Measurements from ENCODE around the gene TNS1. TPM values are rescaled to one million over a fixed set of nuclear protein-coding genes. Genes with fewer than 3 reads are reported as not detected.

Gene TNS1
- total RNA-seq, 4 donors from 2014 or later, result 23.1 to 156 (median 81.1) TPM

GRCh38 chr2:217848351-217848957 lies 154.3 kb downstream of the TNS1 start:
- Histone ChIP-seq H3K9me3 (no peaks in the 10 kb centered on the region), H3K27ac (no peak overlapping the region), H3K36me3 (peaks cover 0 to 23% (median 0%) of the 10 kb centered on the region in 3 donors), H3K4me3 (no peak overlapping the region), H3K4me1 (peaks cover 0 to 34% (median 0%) of the 10 kb centered on the region in 4 donors), H3K27me3 (no peaks in the 10 kb centered on the region)
- TF ChIP-seq POLR2A (IDR thresholded peaks at IDR 0.05) (no peak), CTCF (IDR thresholded peaks at IDR 0.05) (no peak)
- DNase-seq, result peak in 1 of 3 donors; percentile 34

- H3K4me1 ChIP-seq, result peaks cover 0 to 27% (median 0%) of the 10 kb centered on the region in 4 donors
- TF ChIP-seq POLR2A (IDR thresholded peaks at IDR 0.05) (no peak), CTCF (IDR thresholded peaks at IDR 0.05) (no peak)
- peak overlapping the region in 1 of 4 donors; percentile 9 for H3K27ac ChIP-seq
- no peaks in the 10 kb centered on the region for H3K9me3 ChIP-seq
- no peaks in the 10 kb centered on the region for H3K27me3 ChIP-seq
- peaks cover 0 to 23% (median 0%) of the 10 kb centered on the region in 3 donors for H3K36me3 ChIP-seq
- DNase-seq, result peak in 1 of 3 donors; percentile 24
- no peak overlapping the region for H3K4me3 ChIP-seq
These were observed 155.0 kb downstream of the TNS1 start for GRCh38 chr2:217847552-217848350.

GRCh38 chr2:217847115-217847514 lies 155.7 kb downstream of the TNS1 start:
- peak overlapping the region in 1 of 4 donors; percentile 9 for H3K27ac ChIP-seq
- no peak overlapping the region for H3K4me3 ChIP-seq
- peaks cover 0 to 20% (median 0%) of the 10 kb centered on the region in 4 donors for H3K4me1 ChIP-seq
- TF ChIP-seq CTCF (IDR thresholded peaks at IDR 0.05), result no peak
- no peak for TF ChIP-seq POLR2A (IDR thresholded peaks at IDR 0.05)
- H3K9me3 ChIP-seq, result no peaks in the 10 kb centered on the region
- no peak for DNase-seq
- peaks cover 0 to 23% (median 0%) of the 10 kb centered on the region in 3 donors for H3K36me3 ChIP-seq
- H3K27me3 ChIP-seq, result no peaks in the 10 kb centered on the region

- Histone ChIP-seq H3K36me3 (peaks cover 0 to 23% (median 0%) of the 10 kb centered on the region in 3 donors), H3K4me1 (peaks cover 0 to 12% (median 0%) of the 10 kb centered on the region in 4 donors), H3K27ac (no peak overlapping the region), H3K27me3 (no peaks in the 10 kb centered on the region), H3K9me3 (no peaks in the 10 kb centered on the region), H3K4me3 (no peak overlapping the region)
- TF ChIP-seq POLR2A (IDR thresholded peaks at IDR 0.05) (no peak), CTCF (IDR thresholded peaks at IDR 0.05) (no peak)
- DNase-seq, result no peak
These were observed 156.5 kb downstream of the TNS1 start for GRCh38 chr2:217846321-217846743.

GRCh38 chr2:217845301-217845700 lies 157.5 kb downstream of the TNS1 start:
- H3K27me3 ChIP-seq, result no peaks in the 10 kb centered on the region
- H3K27ac ChIP-seq, result no peak overlapping the region
- TF ChIP-seq CTCF (IDR thresholded peaks at IDR 0.05) (no peak), POLR2A (IDR thresholded peaks at IDR 0.05) (no peak)
- DNase-seq, result no peak
- H3K4me1 ChIP-seq, result peaks cover 0 to 4% (median 0%) of the 10 kb centered on the region in 4 donors
- H3K4me3 ChIP-seq, result no peak overlapping the region
- no peaks in the 10 kb centered on the region for H3K9me3 ChIP-seq
- H3K36me3 ChIP-seq, result peaks cover 0 to 23% (median 0%) of the 10 kb centered on the region in 3 donors

Data from Peyer's patch (tissue), 4 donors.